ENCODE data around the gene FAM13B. TPM values are rescaled to one million over a fixed set of nuclear protein-coding genes. Genes with fewer than 3 reads are reported as not detected.

FAM13B gene
- total and polyA plus RNA-seq, 10 of the 15 experiments (the other 5 are each of a cell fraction or from before 2014, with no cell fraction given): 3.6 to 30.0 (median 20.3) TPM

- Histone ChIP-seq H3K4me2 (ENCODE audit: control insufficient read depth, insufficient read depth) (no peak overlapping the region), H4K20me1 (ENCODE audit: control insufficient read depth, insufficient read depth) (no peaks in the 10 kb centered on the region), H3K36me3 (ENCODE audit: control insufficient read depth in 2 of 2, insufficient read depth in 2 of 2, low read length in 1 of 2) (peaks cover 7 to 19% of the 10 kb centered on the region in 2 experiments; a peak in 3 of 4 replicates), H3K9ac (ENCODE audit: control insufficient read depth, insufficient read depth, low read length) (no peak overlapping the region), H3K4me1 (ENCODE audit: control insufficient read depth, insufficient read depth, low read length) (peaks cover 4% of the 10 kb centered on the region), H3K9me3 (replicated peaks; ENCODE audit: control insufficient read depth, insufficient read depth, low read length) (no peaks in the 10 kb centered on the region), H3K27me3 (replicated peaks in 1 of 2; ENCODE audit: control insufficient read depth in 2 of 2, insufficient read depth in 2 of 2, low read length in 1 of 2) (no peaks in the 10 kb centered on the region), H2AFZ (ENCODE audit: control insufficient read depth, low read depth, low read length) (no peak overlapping the region), H3K79me2 (ENCODE audit: control insufficient read depth, insufficient read depth, low read length) (peaks cover 47% of the 10 kb centered on the region), H3K27ac (ENCODE audit: control insufficient read depth, insufficient read depth) (no peak overlapping the region), H3K4me3 (no peak overlapping the region)
- in situ Hi-C loops (cut with MboI): no loop called here
- ATAC-seq (no peak), DNase-seq (ENCODE audit: low read depth, low spot score) (no peak), FAIRE-seq (no peak)
- ChIA-PET CTCF (interaction anchor here (0.6 to 1.3 kb wide), 5 partner anchors 11 to 276 kb away, joined by 3 to 7 read pairs (median 3); no protein-coding TSS in a partner anchor), RAD21 (ENCODE audit: unreplicated experiment) (interaction anchor here (0.8 kb wide), 2 partner anchors 9 to 16 kb away, joined by 4 read pairs; no protein-coding TSS in a partner anchor), POLR2A (interaction anchor here (0.6 to 1.3 kb wide), 2 partner anchors 11 to 1513 kb away, joined by 3 read pairs; no protein-coding TSS in a partner anchor), SMC1A (ENCODE audit: uncharacterized antibody, unreplicated experiment) (interaction anchor here (1.1 to 4.4 kb wide), 4 partner anchors 9 to 239 kb away, joined by 4 to 19 read pairs (median 7); no protein-coding TSS in a partner anchor)
- no peak for TF ChIP-seq IKZF2 (IDR thresholded peaks at IDR 0.05)
- TF ChIP-seq HDAC2 (IDR thresholded peaks at IDR 0.05): no peak
- no peak for TF ChIP-seq E2F8 (IDR thresholded peaks at IDR 0.05; ENCODE audit: low read depth, partially characterized antibody)
- no peak for TF ChIP-seq ZNF207 (IDR thresholded peaks at IDR 0.05; ENCODE audit: borderline replicate concordance)
- no peak for TF ChIP-seq BHLHE40 (IDR thresholded peaks at IDR 0.05; ENCODE audit: borderline replicate concordance in 1 of 2, low read depth in 2 of 2, low read length in 1 of 2)
- no peak for TF ChIP-seq NR2F1 (conservative IDR thresholded peaks at IDR 0.05)
- no peak for TF ChIP-seq NBN (IDR thresholded peaks at IDR 0.05)
- TF ChIP-seq CEBPB (IDR thresholded peaks at IDR 0.05; ENCODE audit: borderline replicate concordance in 1 of 2, low read depth in 2 of 2, low read length in 2 of 2): no peak
- no peak for TF ChIP-seq RELA (IDR thresholded peaks at IDR 0.05; ENCODE audit: borderline replicate concordance, partially characterized antibody)
- TF ChIP-seq E4F1 (IDR thresholded peaks at IDR 0.05; ENCODE audit: borderline replicate concordance, partially characterized antibody): no peak
- TF ChIP-seq NFYB (IDR thresholded peaks at IDR 0.05; ENCODE audit: insufficient read depth, low read depth, low read length): no peak
- TF ChIP-seq STAT1 (conservative IDR thresholded peaks at IDR 0.05): no peak
- no peak for TF ChIP-seq MEF2B (IDR thresholded peaks at IDR 0.05; ENCODE audit: partially characterized antibody, poor library complexity, severe bottlenecking)
- no peak for TF ChIP-seq EZH2 (IDR thresholded peaks at IDR 0.05; ENCODE audit: borderline replicate concordance, control insufficient read depth, low read depth, low read length)
- TSS peak; percentile 34 for BruUV-seq (replicated peaks)
- intact Hi-C loops (cut with micrococcal nuclease; ENCODE audit: unreplicated experiment): no loop called here
- 99% methylated on average over 3 of the region's 3 CpGs for WGBS (ENCODE audit: insufficient coverage, insufficient replicate concordance, low lambda C conversion rate, missing lambda C conversion rate)
Measured at GRCh38 chr5:138018849-138019248, 14.0 kb downstream of the FAM13B start.

Measured in GM12878 (cell line).